GM18870 (cell line): Measurements from ENCODE around the gene CARMIL3.

Experiments used
- ATAC-seq: cut with Tn5 transposase; IDR thresholded peaks from one replicate; pipeline ENCODE4 v1.9.1; 2021; ENCODE audit warnings: moderate library complexity; ENCODE audit not compliant: unreplicated experiment

CARMIL3 gene

GRCh38 chr14:24113801-24114531 lies 62.2 kb downstream of the CARMIL3 start:
- no peak for ATAC-seq

DNA sequence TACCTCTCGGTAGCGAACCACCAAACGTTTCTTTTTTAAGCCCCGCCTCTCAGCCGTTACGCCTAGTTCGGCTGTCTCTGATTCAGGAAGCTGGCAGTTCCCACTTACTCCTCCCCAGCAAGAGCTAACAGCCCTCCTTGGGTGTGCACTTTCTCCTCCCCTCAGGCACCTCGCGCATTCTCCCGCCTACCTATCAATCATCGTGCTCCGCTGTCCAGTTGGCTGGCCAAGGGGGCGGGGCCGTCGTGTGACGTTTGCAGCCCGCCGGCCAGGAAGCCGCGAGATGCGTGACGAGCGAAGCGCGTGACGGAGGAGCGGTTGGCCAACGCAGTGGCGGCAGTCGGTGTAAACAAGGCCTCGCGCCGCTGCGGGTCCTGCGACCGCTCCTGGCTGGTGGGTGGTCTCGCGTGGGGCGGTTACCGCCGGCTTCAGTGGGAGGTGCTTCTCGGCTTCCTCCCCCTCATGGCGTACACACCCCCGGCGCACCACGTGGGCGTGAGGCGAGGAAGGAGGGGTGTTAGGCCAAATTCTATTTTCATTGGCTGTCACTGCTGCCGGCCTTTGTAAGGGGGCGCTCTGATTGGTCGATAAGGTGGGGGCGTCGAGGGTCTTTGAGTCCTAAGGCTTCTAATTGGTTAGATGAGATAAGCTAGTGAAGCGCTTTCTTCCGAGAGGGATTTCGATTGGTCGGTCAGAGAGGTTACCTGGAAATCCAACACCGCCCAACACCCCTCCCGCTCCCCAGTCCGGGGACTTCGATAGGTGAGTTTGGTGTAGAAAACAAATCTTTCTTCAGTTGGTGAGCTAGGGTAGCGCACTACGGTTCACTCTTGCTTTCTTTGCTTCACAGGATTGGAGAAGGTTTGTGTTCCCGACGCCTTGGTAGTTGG lies 63.0 kb downstream of the CARMIL3 start, which contains the start of the genes DCAF11 and NRL:
TSS of gene DCAF11 (plus strand) at position 246 of the 890 bp plus-strand sequence. CDS start 818 bp downstream, outside the sequence.
TSS of gene NRL (minus strand) at position 418 of the 890 bp plus-strand sequence. CDS start 32,101 bp downstream, outside the sequence.
- peak; percentile 83 for ATAC-seq

DNA sequence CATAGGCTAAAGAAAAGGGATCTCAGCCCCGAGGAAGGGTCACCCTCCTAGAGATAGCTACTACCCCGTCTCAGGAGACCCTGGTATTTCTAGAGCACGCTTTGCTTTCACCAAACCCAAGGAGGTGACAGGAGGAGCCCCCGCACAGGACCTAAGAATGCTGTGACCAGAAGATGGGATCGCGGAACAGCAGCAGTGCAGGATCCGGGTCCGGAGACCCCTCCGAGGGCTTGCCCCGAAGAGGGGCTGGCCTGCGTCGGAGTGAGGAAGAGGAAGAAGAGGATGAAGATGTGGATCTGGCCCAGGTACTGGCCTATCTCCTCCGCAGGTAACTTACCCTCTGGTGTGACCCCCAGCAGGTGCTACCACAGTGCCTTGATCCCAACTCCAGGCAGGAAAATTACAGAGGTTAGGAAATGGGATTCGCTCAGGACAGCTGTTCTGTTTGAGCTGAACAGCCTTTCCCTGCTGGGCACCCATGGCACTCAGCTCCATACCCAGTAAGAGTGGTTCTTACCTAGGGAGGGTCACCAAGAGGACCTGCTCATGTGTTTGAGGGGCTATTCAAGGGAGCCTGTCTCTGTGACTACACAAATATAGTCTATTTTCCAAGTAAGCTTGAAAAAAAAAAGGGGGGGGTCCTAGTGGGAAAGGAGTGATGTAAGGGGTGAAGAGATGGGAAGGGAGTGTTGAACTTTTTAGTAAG lies 63.8 kb downstream of the CARMIL3 start:
- ATAC-seq, result no peak

GRCh38 chr14:24116128-24116814 lies 64.5 kb downstream of the CARMIL3 start:
- no peak for ATAC-seq

DNA sequence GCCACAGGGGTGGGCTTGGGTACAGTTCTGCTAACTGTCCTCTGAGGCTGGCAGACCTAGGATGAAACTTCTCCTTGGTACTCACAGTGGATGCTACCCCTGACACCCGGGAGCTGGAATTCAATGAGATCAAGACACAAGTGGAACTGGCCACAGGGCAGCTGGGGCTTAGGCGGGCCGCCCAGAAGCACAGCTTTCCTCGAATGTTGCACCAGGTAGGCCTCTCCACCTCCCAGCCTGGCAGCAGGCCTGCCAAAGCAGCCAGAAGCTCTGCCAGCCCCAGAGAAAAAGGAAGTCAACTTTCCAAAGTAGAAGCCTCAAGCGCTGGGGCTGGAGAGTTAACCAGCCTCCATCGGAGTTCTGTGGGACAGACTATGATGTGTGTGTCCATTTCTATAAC lies 65.4 kb downstream of the CARMIL3 start:
- no peak for ATAC-seq
